Activated T-cell treated with anti-CD3 and anti-CD28 coated beads, Interleukin-2, amount 50 U/mL, for 24 hours (primary cell): ENCODE measurements around the gene JPH4.
"Not testable (repeated sequence)": the region's sequence is repeated elsewhere in the genome, so short reads cannot be mapped to it uniquely, and the experiment has no call there.

Experiments
- DNase-seq: peaks from one replicate; pipeline ENCODE4 v3.0.0-alpha.2; 2020
- H3K27ac Mint-ChIP-seq: 2 replicates; pipeline ENCODE4 v1.8.0; 2020; ENCODE audit warnings: mild to moderate bottlenecking, mixed read lengths
- H3K27me3 Mint-ChIP-seq: 2 replicates; pipeline ENCODE4 v1.8.0; 2020; ENCODE audit warnings: mixed read lengths
- H3K36me3 Mint-ChIP-seq: 2 replicates; pipeline ENCODE4 v1.8.0; 2020; ENCODE audit warnings: low read depth, mixed read lengths
- H3K4me1 Mint-ChIP-seq: 2 replicates; pipeline ENCODE4 v1.8.0; 2020; ENCODE audit warnings: low read depth, mixed read lengths
- H3K4me3 Mint-ChIP-seq: 2 replicates; pipeline ENCODE4 v1.8.0; 2020; ENCODE audit warnings: mild to moderate bottlenecking, moderate library complexity, mixed read lengths
- H3K9me3 Mint-ChIP-seq: 2 replicates; pipeline ENCODE4 v1.8.0; 2020; ENCODE audit warnings: mixed read lengths

JPH4 gene

DNA sequence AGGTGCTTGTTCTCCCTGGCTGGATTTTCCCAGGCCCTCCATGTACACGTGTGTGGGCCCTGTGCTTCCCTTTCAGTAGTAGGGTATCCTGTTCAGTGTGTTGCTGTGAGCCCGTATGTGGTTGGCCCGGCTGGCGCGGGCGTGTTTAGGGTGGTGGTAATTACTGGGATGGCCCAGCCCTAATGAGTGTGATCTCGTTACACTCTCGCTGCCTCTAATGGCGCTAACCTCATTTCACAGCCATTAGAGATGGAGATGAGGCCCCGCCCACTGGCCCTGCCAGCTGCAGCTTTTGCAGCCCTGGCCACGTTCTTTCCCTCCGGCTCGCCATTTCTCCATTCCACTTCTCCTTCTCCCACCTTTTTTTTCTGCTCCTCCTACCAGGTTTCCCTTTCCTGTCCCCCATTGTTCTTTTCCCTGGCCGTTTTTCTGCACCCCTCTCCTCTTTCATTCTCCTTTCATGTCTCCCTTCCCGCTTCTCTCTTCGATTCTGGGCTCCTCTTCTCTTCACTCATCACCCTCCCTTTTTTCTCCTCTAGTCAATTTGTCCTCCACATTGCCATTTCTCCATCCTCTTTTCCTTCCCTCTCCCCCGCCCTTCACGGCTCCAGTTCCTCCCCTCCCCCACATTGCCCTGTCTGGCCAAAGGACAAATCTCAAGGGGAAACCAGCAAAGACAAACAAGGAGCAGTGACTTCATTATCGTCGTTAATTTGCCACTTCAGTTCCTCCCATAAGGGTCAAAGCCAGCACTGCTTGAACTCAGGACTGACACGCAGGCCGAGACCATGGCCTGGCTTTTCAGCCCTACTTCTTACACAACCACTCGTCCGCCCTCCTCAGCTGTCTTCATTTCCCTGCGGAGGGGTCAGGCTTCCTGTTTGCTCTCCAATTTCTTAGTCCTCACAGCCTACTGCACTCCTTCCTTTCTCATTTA, 33.8 kb downstream of the JPH4 start:
- no peak for DNase-seq
- H3K4me3 Mint-ChIP-seq: no peak overlapping the region
- H3K27ac Mint-ChIP-seq: no peak overlapping the region
- no peaks in the 10 kb centered on the region for H3K36me3 Mint-ChIP-seq
- peaks cover under 1% of the 10 kb centered on the region for H3K27me3 Mint-ChIP-seq
- H3K9me3 Mint-ChIP-seq: no peaks in the 10 kb centered on the region
- H3K4me1 Mint-ChIP-seq: no peaks in the 10 kb centered on the region

DNA sequence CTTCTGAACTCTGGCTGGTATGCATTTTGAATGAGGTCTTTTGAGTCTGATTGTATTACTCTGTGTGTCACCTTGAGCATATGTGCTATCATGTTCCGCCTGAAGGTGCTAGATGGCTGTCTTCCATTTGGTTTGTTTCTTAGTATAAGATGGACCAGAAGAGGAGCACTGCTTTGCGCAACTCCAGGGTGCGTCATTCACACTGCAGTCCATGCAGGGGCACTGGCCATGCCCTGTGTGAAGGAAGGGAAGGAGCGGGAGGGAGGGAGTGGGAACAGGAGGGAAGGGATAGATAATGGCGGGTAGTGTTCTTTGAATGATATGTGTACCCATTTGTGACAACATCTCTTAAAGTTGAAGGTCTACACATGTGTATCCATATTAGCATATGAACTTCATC, 35.2 kb downstream of the JPH4 start:
- no peaks in the 10 kb centered on the region for H3K9me3 Mint-ChIP-seq
- no peak for DNase-seq

DNA sequence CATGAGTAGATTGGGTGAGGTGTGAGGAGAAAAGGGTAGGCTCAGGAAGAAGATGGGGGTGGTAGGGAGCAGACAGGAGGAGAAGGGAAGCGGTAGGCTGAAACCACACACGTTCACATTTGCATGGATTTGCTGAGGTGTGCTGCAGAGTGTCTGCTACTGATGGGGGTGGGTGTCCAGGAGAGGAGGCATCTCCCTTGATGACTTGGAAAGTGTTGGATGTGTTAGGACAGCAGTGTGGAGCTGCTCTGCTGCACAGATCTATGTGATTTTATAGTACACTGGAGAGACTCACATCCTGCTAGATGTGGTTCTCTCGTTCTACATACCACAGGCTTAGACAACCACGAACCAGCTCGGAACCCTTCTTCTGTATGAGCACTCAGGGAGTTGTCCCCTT, 36.3 kb downstream of the JPH4 start:
- Mint-ChIP-seq H3K27me3 (peaks cover 2% of the 10 kb centered on the region), H3K36me3 (no peaks in the 10 kb centered on the region), H3K9me3 (no peaks in the 10 kb centered on the region), H3K4me1 (peaks cover 5% of the 10 kb centered on the region), H3K4me3 (no peak overlapping the region), H3K27ac (no peak overlapping the region)
- DNase-seq: no peak

More for the DNA sequence above, 35.2 kb downstream of the JPH4 start:
- Mint-ChIP-seq H3K36me3 (no peaks in the 10 kb centered on the region), H3K4me1 (peaks cover 5% of the 10 kb centered on the region), H3K4me3 (no peak overlapping the region), H3K27ac (no peak overlapping the region), H3K27me3 (peaks cover 2% of the 10 kb centered on the region)

GRCh38 chr14:23540141-23540469, 38.5 kb downstream of the JPH4 start:
- Mint-ChIP-seq H3K4me3 (no peak overlapping the region), H3K4me1 (peaks cover 5% of the 10 kb centered on the region), H3K27me3 (peaks cover 2% of the 10 kb centered on the region), H3K27ac (no peak overlapping the region), H3K9me3 (no peaks in the 10 kb centered on the region), H3K36me3 (no peaks in the 10 kb centered on the region)
- DNase-seq: no peak

GRCh38 chr14:23539248-23540140, 39.1 kb downstream of the JPH4 start:
- Mint-ChIP-seq H3K4me3 (no peak overlapping the region), H3K27ac (no peak overlapping the region), H3K27me3 (peaks cover 2% of the 10 kb centered on the region), H3K4me1 (peaks cover 5% of the 10 kb centered on the region), H3K9me3 (no peaks in the 10 kb centered on the region), H3K36me3 (no peaks in the 10 kb centered on the region)
- no peak for DNase-seq

GRCh38 chr14:23538785-23539184, 39.8 kb downstream of the JPH4 start:
- DNase-seq: no peak
- H3K4me1 Mint-ChIP-seq: peaks cover 5% of the 10 kb centered on the region
- no peak overlapping the region for H3K27ac Mint-ChIP-seq
- no peaks in the 10 kb centered on the region for H3K9me3 Mint-ChIP-seq
- no peaks in the 10 kb centered on the region for H3K36me3 Mint-ChIP-seq
- no peak overlapping the region for H3K4me3 Mint-ChIP-seq
- H3K27me3 Mint-ChIP-seq: peaks cover 2% of the 10 kb centered on the region

GRCh38 chr14:23538050-23538718, 40.4 kb downstream of the JPH4 start:
- Mint-ChIP-seq H3K4me3 (no peak overlapping the region), H3K27ac (no peak overlapping the region), H3K27me3 (peaks cover 2% of the 10 kb centered on the region), H3K9me3 (no peaks in the 10 kb centered on the region), H3K36me3 (no peaks in the 10 kb centered on the region), H3K4me1 (peaks cover 5% of the 10 kb centered on the region)
- no peak for DNase-seq

GRCh38 chr14:23537351-23538049, 41.1 kb downstream of the JPH4 start:
- H3K4me3 Mint-ChIP-seq: no peak overlapping the region
- H3K9me3 Mint-ChIP-seq: no peaks in the 10 kb centered on the region
- H3K27ac Mint-ChIP-seq: no peak overlapping the region
- DNase-seq: no peak
- H3K4me1 Mint-ChIP-seq: peaks cover 5% of the 10 kb centered on the region
- H3K27me3 Mint-ChIP-seq: peaks cover 2% of the 10 kb centered on the region
- no peaks in the 10 kb centered on the region for H3K36me3 Mint-ChIP-seq

DNA sequence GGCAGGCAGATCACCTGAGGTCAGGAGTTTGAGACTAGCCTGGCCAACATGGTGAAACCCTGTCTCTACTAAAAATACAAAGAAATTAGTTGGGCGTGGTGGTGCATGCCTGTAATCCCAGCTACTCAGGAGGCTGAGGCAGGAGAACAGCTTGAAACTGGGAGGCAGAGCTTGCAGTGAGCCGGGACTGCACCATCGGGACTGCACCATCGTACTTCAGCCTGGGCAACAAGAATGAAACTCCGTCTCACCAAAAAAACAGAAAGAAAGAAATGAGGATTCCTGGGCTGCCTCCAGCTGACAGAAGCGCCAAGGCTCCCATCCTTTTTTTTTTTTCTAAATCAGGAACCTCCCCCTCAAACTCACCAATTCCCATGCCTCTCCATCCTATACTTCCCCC, 41.7 kb downstream of the JPH4 start:
- H3K27me3 Mint-ChIP-seq, H3K36me3 Mint-ChIP-seq, H3K27ac Mint-ChIP-seq, DNase-seq, H3K9me3 Mint-ChIP-seq, H3K4me1 Mint-ChIP-seq, H3K4me3 Mint-ChIP-seq: not testable (repeated sequence)

DNA sequence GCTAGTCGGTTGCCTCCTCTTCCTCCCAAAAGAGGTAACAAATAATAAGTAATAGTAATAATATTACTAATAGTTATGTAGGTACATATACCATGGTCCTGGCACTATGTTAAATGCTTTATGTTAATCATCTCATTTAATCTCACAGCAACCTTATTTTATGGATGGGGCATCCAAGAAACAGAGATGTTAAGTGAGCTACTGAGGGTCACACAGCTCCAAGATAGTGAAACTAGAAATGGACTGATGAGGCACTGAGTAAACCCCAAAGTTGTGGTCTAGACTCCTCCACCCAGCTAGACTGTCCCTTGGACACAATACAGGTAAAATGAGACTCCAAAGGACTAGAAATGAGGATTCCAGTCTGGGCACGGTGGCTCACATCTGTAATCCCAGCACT, 42.1 kb downstream of the JPH4 start:
- H3K9me3 Mint-ChIP-seq: no peaks in the 10 kb centered on the region
- no peaks in the 10 kb centered on the region for H3K36me3 Mint-ChIP-seq
- H3K4me3 Mint-ChIP-seq: no peak overlapping the region
- no peak for DNase-seq
- H3K4me1 Mint-ChIP-seq: peaks cover 5% of the 10 kb centered on the region
- H3K27me3 Mint-ChIP-seq: peaks cover 2% of the 10 kb centered on the region
- no peak overlapping the region for H3K27ac Mint-ChIP-seq

DNA sequence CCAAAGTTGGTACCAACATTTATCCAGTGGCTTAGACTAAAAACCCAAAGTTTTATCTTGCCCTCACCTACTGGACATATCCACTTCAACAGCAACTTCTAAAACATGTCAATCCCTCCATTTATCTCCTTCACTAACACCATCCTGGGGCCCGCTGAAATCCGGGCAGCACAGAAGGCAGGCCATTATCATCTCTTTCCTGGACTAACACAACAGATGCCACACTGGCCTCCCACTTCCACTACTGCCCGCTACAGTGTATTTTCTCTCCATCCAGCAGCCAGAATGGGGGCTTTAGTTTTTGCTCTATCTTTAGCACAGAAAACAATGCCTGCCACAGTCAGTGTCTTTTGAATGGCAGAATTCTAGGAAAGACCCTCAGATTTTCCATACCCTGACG, 42.6 kb downstream of the JPH4 start:
- H3K36me3 Mint-ChIP-seq: no peaks in the 10 kb centered on the region

DNA sequence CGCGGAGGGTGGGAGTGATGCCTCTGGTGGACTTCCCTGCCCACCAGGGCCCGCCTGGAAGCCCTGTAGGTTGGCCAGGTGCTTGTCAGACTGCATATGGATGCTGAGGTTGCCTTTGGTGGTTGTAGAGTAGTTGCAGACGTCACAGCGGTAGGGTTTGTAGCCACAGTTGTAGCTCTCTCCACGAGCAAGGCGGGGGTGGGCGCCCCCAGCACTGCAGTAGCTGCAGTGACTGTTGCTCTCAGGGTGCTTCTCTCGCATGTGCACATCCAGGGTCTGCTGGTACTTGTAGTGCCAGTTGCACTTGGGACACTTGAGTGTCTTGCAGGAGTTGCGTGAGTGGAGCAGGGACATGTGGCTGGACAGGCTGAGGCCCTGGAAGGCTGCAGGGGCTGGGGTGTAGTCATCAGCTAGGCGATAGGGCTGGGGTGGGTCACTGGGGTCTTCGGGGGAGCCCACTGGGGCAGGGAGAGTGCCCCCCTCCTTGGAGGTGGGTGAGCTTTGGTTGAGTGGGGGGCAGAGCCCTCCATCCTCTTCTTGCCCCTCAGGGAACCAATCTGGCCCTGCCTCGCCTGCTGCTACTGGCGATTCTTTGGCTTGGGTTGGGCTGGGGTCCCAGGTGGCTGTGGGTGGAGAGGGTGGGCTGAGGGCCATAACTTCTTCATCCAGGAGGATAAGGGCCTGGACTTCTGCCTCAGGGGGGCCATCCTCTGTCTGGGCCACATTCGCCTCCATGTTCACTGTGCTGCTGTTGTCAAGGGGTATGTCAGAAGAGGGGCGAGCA, 44.7 kb downstream of the JPH4 start:
- no peaks in the 10 kb centered on the region for H3K9me3 Mint-ChIP-seq
- H3K4me1 Mint-ChIP-seq: no peaks in the 10 kb centered on the region
- H3K27ac Mint-ChIP-seq: no peak overlapping the region
- no peak for DNase-seq
- no peaks in the 10 kb centered on the region for H3K36me3 Mint-ChIP-seq
- no peak overlapping the region for H3K4me3 Mint-ChIP-seq
- H3K27me3 Mint-ChIP-seq: no peaks in the 10 kb centered on the region

More for the DNA sequence above, 42.6 kb downstream of the JPH4 start:
- Mint-ChIP-seq H3K27me3 (peaks cover 2% of the 10 kb centered on the region), H3K4me3 (no peak overlapping the region), H3K27ac (no peak overlapping the region), H3K9me3 (no peaks in the 10 kb centered on the region), H3K4me1 (peaks cover 5% of the 10 kb centered on the region)
- DNase-seq: no peak

DNA sequence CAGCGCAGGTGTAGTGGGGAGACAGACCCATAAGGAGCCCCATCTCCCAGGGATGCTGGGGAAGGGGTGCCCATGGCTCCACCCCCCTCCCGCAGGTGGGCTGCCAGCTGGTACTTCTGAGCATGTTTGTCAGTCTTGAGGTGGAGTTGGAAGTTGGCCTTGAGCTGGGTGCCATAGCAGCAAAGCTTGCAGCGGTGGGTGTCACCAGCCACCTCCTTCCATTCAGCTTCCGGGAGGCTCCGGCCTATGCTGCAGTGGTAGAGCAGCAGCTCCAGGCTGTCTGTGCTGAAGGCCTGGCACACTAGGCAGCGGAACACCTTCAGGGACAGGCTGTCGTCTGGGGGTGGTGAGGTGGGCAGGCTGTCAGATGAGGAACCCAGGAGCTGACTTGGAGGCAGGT, 45.9 kb downstream of the JPH4 start:
- H3K9me3 Mint-ChIP-seq: no peaks in the 10 kb centered on the region
- DNase-seq: no peak
- H3K36me3 Mint-ChIP-seq: no peaks in the 10 kb centered on the region
- H3K27ac Mint-ChIP-seq: no peak overlapping the region
- no peak overlapping the region for H3K4me3 Mint-ChIP-seq
- no peaks in the 10 kb centered on the region for H3K4me1 Mint-ChIP-seq
- H3K27me3 Mint-ChIP-seq: no peaks in the 10 kb centered on the region
